ENCODE measurements around the gene DNAI4.
"Not testable (repeated sequence)": the region's sequence is repeated elsewhere in the genome, so short reads cannot be mapped to it uniquely, and the experiment has no call there.

DNAI4 gene

DNA sequence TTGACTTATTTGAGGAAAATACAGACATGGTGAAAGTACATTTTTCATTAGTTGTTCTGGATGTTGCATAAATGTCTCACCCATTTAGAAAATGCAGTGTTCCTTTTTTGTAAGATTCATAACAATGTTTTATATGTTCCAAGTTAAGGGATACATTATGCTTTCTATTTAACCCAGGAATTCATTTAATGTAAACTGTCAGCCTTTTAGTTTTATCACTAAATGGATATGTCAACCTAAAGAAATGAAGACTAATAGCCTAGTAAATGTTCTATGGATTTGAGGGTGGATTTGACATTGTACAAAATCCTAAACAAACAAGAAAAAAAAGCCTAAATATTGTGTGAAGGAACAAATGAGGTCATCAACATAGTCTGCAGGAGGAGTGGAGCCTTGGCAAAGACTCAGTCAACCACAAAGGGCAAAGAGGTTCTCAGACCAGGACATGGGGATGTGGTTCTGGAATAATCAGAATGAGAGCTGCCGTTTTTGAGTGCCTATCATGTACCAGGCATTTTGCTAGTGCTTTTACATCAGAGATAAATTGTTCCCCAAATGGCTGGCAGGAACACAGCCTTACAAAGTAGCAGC, 114.8 kb downstream of the DNAI4 start:
- ATAC-seq (ENCODE audit: low read depth) (0 out of 3 replicates have a peak, but pooled peaks have one; percentile 21), DNase-seq (ENCODE audit: low spot score) (no peak)
- TF ChIP-seq, protein P1, sequence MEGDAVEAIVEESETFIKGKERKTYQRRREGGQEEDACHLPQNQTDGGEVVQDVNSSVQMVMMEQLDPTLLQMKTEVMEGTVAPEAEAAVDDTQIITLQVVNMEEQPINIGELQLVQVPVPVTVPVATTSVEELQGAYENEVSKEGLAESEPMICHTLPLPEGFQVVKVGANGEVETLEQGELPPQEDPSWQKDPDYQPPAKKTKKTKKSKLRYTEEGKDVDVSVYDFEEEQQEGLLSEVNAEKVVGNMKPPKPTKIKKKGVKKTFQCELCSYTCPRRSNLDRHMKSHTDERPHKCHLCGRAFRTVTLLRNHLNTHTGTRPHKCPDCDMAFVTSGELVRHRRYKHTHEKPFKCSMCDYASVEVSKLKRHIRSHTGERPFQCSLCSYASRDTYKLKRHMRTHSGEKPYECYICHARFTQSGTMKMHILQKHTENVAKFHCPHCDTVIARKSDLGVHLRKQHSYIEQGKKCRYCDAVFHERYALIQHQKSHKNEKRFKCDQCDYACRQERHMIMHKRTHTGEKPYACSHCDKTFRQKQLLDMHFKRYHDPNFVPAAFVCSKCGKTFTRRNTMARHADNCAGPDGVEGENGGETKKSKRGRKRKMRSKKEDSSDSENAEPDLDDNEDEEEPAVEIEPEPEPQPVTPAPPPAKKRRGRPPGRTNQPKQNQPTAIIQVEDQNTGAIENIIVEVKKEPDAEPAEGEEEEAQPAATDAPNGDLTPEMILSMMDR (IDR thresholded peaks at IDR 0.05; ENCODE audit: poor library complexity, severe bottlenecking): no peak
- no peaks in the 10 kb centered on the region for H3K4me1 ChIP-seq (ENCODE audit: insufficient read depth, poor library complexity, severe bottlenecking)
- no peaks in the 10 kb centered on the region for H3K27me3 ChIP-seq (ENCODE audit: insufficient read depth, poor library complexity, severe bottlenecking)
- H3K36me3 ChIP-seq (ENCODE audit: low read depth): no peaks in the 10 kb centered on the region
- no peak overlapping the region for H3K4me3 ChIP-seq (ENCODE audit: severe bottlenecking)
- no peak overlapping the region for H3K27ac ChIP-seq (ENCODE audit: poor library complexity, severe bottlenecking)
- peaks cover 2% of the 10 kb centered on the region for H3K9me3 ChIP-seq (ENCODE audit: severe bottlenecking)

DNA sequence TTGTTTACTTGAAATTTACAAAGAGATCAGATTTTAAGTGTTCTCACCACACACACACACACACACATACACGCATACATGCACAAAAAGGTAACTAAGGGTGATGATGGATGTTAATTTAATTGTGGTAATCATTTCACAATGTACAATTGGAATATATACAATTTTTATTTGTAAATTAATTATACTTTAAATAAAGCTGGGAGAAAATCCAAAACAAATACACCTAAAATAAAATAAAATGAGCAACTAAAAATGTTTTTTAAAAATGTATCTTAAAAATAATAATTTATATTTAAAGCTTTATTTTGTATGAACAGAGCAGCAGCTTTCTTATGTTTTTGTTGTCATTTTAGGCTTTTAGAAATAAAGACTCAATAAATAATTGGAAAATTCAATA, 115.4 kb downstream of the DNAI4 start:
- H3K4me1 ChIP-seq (ENCODE audit: insufficient read depth, poor library complexity, severe bottlenecking): no peaks in the 10 kb centered on the region
- no peak overlapping the region for H3K27ac ChIP-seq (ENCODE audit: poor library complexity, severe bottlenecking)
- H3K36me3 ChIP-seq (ENCODE audit: low read depth): no peaks in the 10 kb centered on the region
- TF ChIP-seq, protein P1 (IDR thresholded peaks at IDR 0.05; ENCODE audit: poor library complexity, severe bottlenecking): no peak
- peaks cover 2% of the 10 kb centered on the region for H3K9me3 ChIP-seq (ENCODE audit: severe bottlenecking)
- no peaks in the 10 kb centered on the region for H3K27me3 ChIP-seq (ENCODE audit: insufficient read depth, poor library complexity, severe bottlenecking)
- ATAC-seq (ENCODE audit: low read depth) (no peak), DNase-seq (ENCODE audit: low spot score) (no peak)
- no peak overlapping the region for H3K4me3 ChIP-seq (ENCODE audit: severe bottlenecking)

DNA sequence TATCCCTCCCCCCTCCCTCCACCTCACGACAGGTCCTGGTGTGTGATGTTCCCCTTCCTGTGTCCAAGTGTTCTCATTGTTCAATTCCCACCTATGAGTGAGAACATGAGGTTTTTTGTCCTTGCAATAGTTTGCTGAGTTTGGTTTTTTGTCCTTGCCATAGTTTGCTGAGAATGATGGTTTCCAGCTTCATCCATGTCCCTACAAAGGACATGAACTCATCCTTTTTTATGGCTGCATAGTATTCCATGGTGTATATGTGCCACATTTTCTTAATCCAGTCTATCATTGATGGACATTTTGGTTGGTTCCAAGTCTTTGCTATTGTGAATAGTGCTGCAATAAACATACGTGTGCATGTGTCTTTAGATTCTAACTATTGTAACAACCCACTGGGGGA, 128.8 kb downstream of the DNAI4 start:
- H3K4me1 ChIP-seq (ENCODE audit: insufficient read depth, poor library complexity, severe bottlenecking); H3K36me3 ChIP-seq (ENCODE audit: low read depth); H3K27me3 ChIP-seq (ENCODE audit: insufficient read depth, poor library complexity, severe bottlenecking); H3K27ac ChIP-seq (ENCODE audit: poor library complexity, severe bottlenecking); ATAC-seq (ENCODE audit: low read depth); DNase-seq (ENCODE audit: low spot score); H3K4me3 ChIP-seq (ENCODE audit: severe bottlenecking); H3K9me3 ChIP-seq (ENCODE audit: severe bottlenecking): not testable (repeated sequence)

DNA sequence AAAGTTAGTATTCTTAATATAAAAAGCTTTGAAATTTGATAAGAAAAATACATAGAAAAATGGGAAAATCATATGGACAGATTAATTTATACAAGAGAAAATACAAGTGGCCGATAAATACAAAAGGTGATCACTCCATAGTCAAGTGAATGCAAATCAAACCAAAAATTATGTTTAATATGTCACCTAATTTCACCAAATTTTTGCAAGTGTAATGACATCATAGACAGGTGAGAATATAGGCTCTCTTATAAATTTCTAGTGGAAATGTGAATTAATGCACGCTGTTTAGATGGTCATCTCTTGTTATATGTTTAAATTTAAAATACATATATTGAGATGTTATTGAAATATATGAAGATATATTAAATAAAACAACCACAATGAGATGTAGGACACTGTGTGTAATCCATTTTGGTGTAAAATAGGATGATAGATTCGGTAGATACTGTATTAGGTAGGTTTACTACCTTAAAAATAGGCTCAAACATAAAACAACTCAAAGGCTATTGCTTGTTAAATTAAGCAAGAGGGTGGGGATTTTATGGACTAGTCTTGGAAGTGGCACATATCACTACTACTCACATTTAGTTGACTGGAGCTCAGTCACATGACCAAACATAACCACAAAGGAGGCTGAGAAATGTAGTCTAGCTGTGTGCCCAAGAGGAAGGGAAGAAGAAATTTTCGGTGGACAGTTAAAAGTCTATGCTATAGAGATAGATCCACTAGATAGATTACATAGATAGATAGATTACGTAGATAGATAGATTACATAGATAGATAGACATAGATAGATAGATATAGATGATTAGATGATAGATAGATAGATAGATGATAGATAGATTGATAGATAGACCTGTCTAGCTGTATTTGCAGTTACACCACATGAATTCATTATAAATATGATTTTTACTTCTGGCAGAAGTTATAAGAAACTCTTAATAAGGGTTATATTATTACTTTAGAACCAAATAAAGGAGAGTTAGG, 132.7 kb downstream of the DNAI4 start:
- Histone ChIP-seq H3K36me3 (ENCODE audit: low read depth) (no peaks in the 10 kb centered on the region), H3K27ac (ENCODE audit: poor library complexity, severe bottlenecking) (no peak overlapping the region), H3K27me3 (ENCODE audit: insufficient read depth, poor library complexity, severe bottlenecking) (no peaks in the 10 kb centered on the region), H3K9me3 (ENCODE audit: severe bottlenecking) (no peaks in the 10 kb centered on the region), H3K4me1 (ENCODE audit: insufficient read depth, poor library complexity, severe bottlenecking) (no peaks in the 10 kb centered on the region), H3K4me3 (ENCODE audit: severe bottlenecking) (no peak overlapping the region)
- no peak for ATAC-seq (ENCODE audit: low read depth)
- TF ChIP-seq, protein P1 (IDR thresholded peaks at IDR 0.05; ENCODE audit: poor library complexity, severe bottlenecking): no peak
- no peak for DNase-seq (ENCODE audit: low spot score)

DNA sequence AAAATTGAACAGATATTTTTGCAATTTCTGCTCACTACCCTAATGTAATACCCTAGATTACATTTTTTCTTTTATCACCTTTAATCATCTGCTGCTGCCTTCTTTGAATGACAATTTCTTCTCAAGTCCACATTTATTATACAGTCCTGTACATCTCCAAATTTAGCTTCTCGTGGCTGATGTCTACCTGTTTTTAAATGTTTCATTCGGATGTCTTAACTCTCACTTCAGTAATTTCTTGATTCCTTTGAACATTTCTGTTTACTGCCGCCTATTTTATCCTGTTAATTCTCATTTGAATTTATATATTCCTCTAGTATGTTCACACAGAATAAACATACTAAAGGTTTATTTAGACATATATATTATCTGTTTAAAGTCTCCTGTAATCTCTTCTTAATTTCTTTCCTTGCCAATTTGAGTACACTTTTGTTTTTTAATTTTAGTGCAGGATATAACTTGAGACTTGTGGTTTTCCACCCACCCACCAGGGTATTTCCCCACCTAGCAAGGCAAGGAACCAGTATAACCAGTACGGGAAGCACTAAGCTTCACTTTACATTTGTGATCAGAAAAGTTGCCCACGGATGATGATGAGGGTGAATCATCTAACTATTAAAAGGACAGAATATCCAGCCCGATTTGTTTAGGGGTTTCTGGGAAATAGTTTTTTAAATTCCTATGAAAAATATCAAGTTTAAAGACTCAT, 136.3 kb downstream of the DNAI4 start:
- H3K36me3 ChIP-seq (ENCODE audit: low read depth): no peaks in the 10 kb centered on the region
- H3K4me1 ChIP-seq (ENCODE audit: insufficient read depth, poor library complexity, severe bottlenecking): no peaks in the 10 kb centered on the region
- H3K27me3 ChIP-seq (ENCODE audit: insufficient read depth, poor library complexity, severe bottlenecking): no peaks in the 10 kb centered on the region
- DNase-seq (ENCODE audit: low spot score) (no peak), ATAC-seq (ENCODE audit: low read depth) (peak; percentile 63)
- no peaks in the 10 kb centered on the region for H3K9me3 ChIP-seq (ENCODE audit: severe bottlenecking)
- no peak overlapping the region for H3K4me3 ChIP-seq (ENCODE audit: severe bottlenecking)
- H3K27ac ChIP-seq (ENCODE audit: poor library complexity, severe bottlenecking): no peak overlapping the region
- TF ChIP-seq, protein P1 (IDR thresholded peaks at IDR 0.05; ENCODE audit: poor library complexity, severe bottlenecking): no peak

Data from RWPE2 (cell line).